Measurements from ENCODE around the gene PRRC2B. TPM values are rescaled to one million over a fixed set of nuclear protein-coding genes. Genes with fewer than 3 reads are reported as not detected.

PRRC2B gene
- total and polyA plus RNA-seq, 5 donors from 2014 or later: 8.1 to 239 (median 10.0) TPM

GRCh38 chr9:131416509-131416908, 22.6 kb downstream of the PRRC2B start:
- Histone ChIP-seq H3K27me3 (ENCODE audit: control insufficient read depth, insufficient read depth, low read length) (no peaks in the 10 kb centered on the region), H3K27ac (ENCODE audit: insufficient read depth, low read length, poor library complexity, severe bottlenecking) (no peak overlapping the region), H3K4me3 (ENCODE audit: low read depth, low read length) (no peak overlapping the region), H3K36me3 (ENCODE audit: control insufficient read depth, insufficient read depth, low read length) (peaks cover 9% of the 10 kb centered on the region), H3K9me3 (ENCODE audit: control insufficient read depth in 2 of 2, low read length in 2 of 2) (no peaks in the 10 kb centered on the region), H3K4me1 (ENCODE audit: control insufficient read depth, insufficient read depth, low read length, poor library complexity, severe bottlenecking) (peaks cover 62% of the 10 kb centered on the region)
- Mint-ChIP-seq H3K9me3 (no peaks in the 10 kb centered on the region), H3K36me3 (peaks cover 23% of the 10 kb centered on the region), H3K27me3 (no peaks in the 10 kb centered on the region), H3K4me1 (peaks cover 50 to 95% (median 77%) of the 10 kb centered on the region in 4 donors), H3K4me3 (peak overlapping the region in 1 of 4 donors; percentile 38), H3K27ac (peak overlapping the region; percentile 39 to 80 (median 51))
- no peak for DNase-seq
- ATAC-seq (ENCODE audit: low read depth in 2 of 2): no peak

GRCh38 chr9:131417264-131418142, 23.6 kb downstream of the PRRC2B start:
- H3K9me3 ChIP-seq (ENCODE audit: control insufficient read depth in 2 of 2, low read length in 2 of 2): no peaks in the 10 kb centered on the region
- H3K36me3 ChIP-seq (ENCODE audit: control insufficient read depth, insufficient read depth, low read length): peaks cover 11% of the 10 kb centered on the region
- H3K4me3 ChIP-seq (ENCODE audit: low read depth, low read length): peak overlapping the region; percentile 63
- peaks cover 68% of the 10 kb centered on the region for H3K4me1 ChIP-seq (ENCODE audit: control insufficient read depth, insufficient read depth, low read length, poor library complexity, severe bottlenecking)
- peaks cover 22% of the 10 kb centered on the region for H3K36me3 Mint-ChIP-seq
- ATAC-seq (ENCODE audit: low read depth in 2 of 2) (no peak), DNase-seq (no peak)
- no peaks in the 10 kb centered on the region for H3K27me3 Mint-ChIP-seq
- H3K27me3 ChIP-seq (ENCODE audit: control insufficient read depth, insufficient read depth, low read length): no peaks in the 10 kb centered on the region
- no peaks in the 10 kb centered on the region for H3K9me3 Mint-ChIP-seq
- H3K4me1 Mint-ChIP-seq: peaks cover 50 to 92% (median 76%) of the 10 kb centered on the region in 4 donors
- peak overlapping the region; percentile 79 to 90 (median 80) for H3K27ac Mint-ChIP-seq
- peak overlapping the region; percentile 38 for H3K27ac ChIP-seq (ENCODE audit: insufficient read depth, low read length, poor library complexity, severe bottlenecking)
- H3K4me3 Mint-ChIP-seq: peak overlapping the region in 3 of 4 donors; percentile 66 to 85 (median 73)

DNA sequence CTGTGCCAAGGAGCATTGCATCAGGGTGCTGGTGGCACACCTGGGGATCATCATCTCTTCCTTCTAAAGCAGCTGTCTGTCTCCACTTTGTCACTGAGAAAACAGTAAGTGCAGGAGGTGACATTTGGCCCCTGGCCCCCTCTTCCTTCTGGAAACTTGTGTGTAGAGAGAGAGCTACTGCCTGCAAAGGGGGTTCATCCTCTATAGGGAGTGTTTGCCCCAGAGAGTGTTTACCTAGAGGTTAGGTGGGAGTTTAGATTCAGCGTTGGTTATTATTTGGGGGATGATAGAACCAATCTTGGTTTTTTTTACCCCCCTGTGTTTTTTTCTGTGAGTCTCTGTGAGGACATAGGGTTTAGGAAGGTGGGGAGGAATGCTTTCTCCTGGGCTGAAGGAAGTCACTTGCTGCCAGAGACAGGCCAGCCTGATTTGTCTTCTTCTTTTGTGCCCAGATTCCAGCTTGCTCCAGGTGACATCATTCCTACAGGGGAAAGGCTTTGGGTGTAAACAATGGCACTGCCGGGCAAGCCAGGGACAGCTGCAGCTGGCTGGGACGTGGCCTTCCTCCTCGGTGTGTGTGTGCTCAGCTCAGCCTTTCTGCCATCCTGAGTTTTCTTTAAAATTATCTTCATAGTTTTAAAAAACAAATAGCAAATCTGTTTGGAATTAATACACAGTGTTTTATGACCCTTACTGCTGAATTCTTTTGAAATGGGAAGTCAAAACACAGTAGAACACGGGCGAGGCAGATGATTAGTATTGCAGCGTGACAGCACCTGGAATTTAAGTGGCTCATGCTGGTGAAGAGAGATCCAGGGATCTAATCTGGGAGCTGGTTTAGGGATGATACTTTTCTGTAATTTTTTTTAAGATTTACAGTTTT, 24.5 kb downstream of the PRRC2B start:
- Mint-ChIP-seq H3K27ac (peak overlapping the region; percentile 52 to 90 (median 80)), H3K9me3 (no peaks in the 10 kb centered on the region), H3K36me3 (peaks cover 22% of the 10 kb centered on the region), H3K4me3 (peak overlapping the region; percentile 56 to 85 (median 70)), H3K4me1 (peaks cover 55 to 91% (median 76%) of the 10 kb centered on the region in 4 donors), H3K27me3 (no peaks in the 10 kb centered on the region)
- Histone ChIP-seq H3K9me3 (ENCODE audit: control insufficient read depth in 2 of 2, low read length in 2 of 2) (no peaks in the 10 kb centered on the region), H3K27me3 (ENCODE audit: control insufficient read depth, insufficient read depth, low read length) (no peaks in the 10 kb centered on the region), H3K36me3 (ENCODE audit: control insufficient read depth, insufficient read depth, low read length) (peaks cover 11% of the 10 kb centered on the region), H3K27ac (ENCODE audit: insufficient read depth, low read length, poor library complexity, severe bottlenecking) (no peak overlapping the region), H3K4me3 (ENCODE audit: low read depth, low read length) (peak overlapping the region; percentile 63), H3K4me1 (ENCODE audit: control insufficient read depth, insufficient read depth, low read length, poor library complexity, severe bottlenecking) (peaks cover 75% of the 10 kb centered on the region)
- no peak for DNase-seq
- no peak for ATAC-seq (ENCODE audit: low read depth in 2 of 2)

GRCh38 chr9:131419026-131419614, 25.2 kb downstream of the PRRC2B start:
- Mint-ChIP-seq H3K27ac (peak overlapping the region; percentile 52 to 80 (median 62)), H3K27me3 (no peaks in the 10 kb centered on the region), H3K4me1 (peaks cover 55 to 89% (median 73%) of the 10 kb centered on the region in 4 donors), H3K9me3 (no peaks in the 10 kb centered on the region), H3K36me3 (peaks cover 19% of the 10 kb centered on the region), H3K4me3 (peak overlapping the region; percentile 30 to 85 (median 46))
- no peak overlapping the region for H3K4me3 ChIP-seq (ENCODE audit: low read depth, low read length)
- no peaks in the 10 kb centered on the region for H3K9me3 ChIP-seq (ENCODE audit: control insufficient read depth in 2 of 2, low read length in 2 of 2)
- peaks cover 72% of the 10 kb centered on the region for H3K4me1 ChIP-seq (ENCODE audit: control insufficient read depth, insufficient read depth, low read length, poor library complexity, severe bottlenecking)
- peak in 1 of 3 donors; percentile 38 for DNase-seq
- no peaks in the 10 kb centered on the region for H3K27me3 ChIP-seq (ENCODE audit: control insufficient read depth, insufficient read depth, low read length)
- H3K36me3 ChIP-seq (ENCODE audit: control insufficient read depth, insufficient read depth, low read length): peaks cover 11% of the 10 kb centered on the region
- H3K27ac ChIP-seq (ENCODE audit: insufficient read depth, low read length, poor library complexity, severe bottlenecking): no peak overlapping the region
- ATAC-seq (ENCODE audit: low read depth in 2 of 2): no peak

DNA sequence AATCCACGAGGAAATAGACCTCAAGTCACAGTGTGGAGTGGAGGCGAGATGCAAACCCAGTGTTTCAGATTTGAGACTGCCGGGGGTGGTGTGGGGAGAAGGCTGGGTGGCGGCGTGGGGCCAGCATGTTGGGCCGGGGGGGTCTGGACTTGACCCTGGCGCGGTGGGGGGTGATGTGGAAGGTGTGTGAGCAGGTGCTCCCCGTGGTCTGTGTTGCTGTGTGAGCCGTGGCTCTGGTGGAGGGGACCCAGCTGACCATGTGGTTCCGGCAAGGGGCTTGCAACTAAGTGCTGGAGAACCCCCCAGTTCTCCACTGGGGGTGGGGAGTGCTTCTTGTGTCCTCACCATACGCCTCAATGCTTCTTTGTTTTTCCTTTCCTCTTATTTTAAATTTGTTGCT, 25.8 kb downstream of the PRRC2B start:
- Histone ChIP-seq H3K9me3 (ENCODE audit: control insufficient read depth in 2 of 2, low read length in 2 of 2) (no peaks in the 10 kb centered on the region), H3K27ac (ENCODE audit: insufficient read depth, low read length, poor library complexity, severe bottlenecking) (no peak overlapping the region), H3K4me1 (ENCODE audit: control insufficient read depth, insufficient read depth, low read length, poor library complexity, severe bottlenecking) (peaks cover 70% of the 10 kb centered on the region), H3K4me3 (ENCODE audit: low read depth, low read length) (no peak overlapping the region), H3K27me3 (ENCODE audit: control insufficient read depth, insufficient read depth, low read length) (no peaks in the 10 kb centered on the region), H3K36me3 (ENCODE audit: control insufficient read depth, insufficient read depth, low read length) (peaks cover 11% of the 10 kb centered on the region)
- H3K4me1 Mint-ChIP-seq: peaks cover 55 to 89% (median 70%) of the 10 kb centered on the region in 4 donors
- peak overlapping the region in 2 of 4 donors; percentile 30 to 71 for H3K4me3 Mint-ChIP-seq
- H3K36me3 Mint-ChIP-seq: peaks cover 14% of the 10 kb centered on the region
- H3K9me3 Mint-ChIP-seq: no peaks in the 10 kb centered on the region
- no peaks in the 10 kb centered on the region for H3K27me3 Mint-ChIP-seq
- H3K27ac Mint-ChIP-seq: peak overlapping the region; percentile 52 to 80 (median 79)
- ATAC-seq (ENCODE audit: low read depth in 2 of 2) (no peak), DNase-seq (no peak)

- H3K27ac ChIP-seq (ENCODE audit: insufficient read depth, low read length, poor library complexity, severe bottlenecking): no peak overlapping the region
- Mint-ChIP-seq H3K4me3 (peak overlapping the region; percentile 7 to 62 (median 31)), H3K27me3 (no peaks in the 10 kb centered on the region), H3K9me3 (no peaks in the 10 kb centered on the region), H3K36me3 (peaks cover 12% of the 10 kb centered on the region), H3K4me1 (peaks cover 51 to 84% (median 63%) of the 10 kb centered on the region in 4 donors), H3K27ac (peak overlapping the region in 1 of 3 donors; percentile 69)
- no peak for ATAC-seq (ENCODE audit: low read depth in 2 of 2)
- H3K36me3 ChIP-seq (ENCODE audit: control insufficient read depth, insufficient read depth, low read length): peaks cover 9% of the 10 kb centered on the region
- no peak overlapping the region for H3K4me3 ChIP-seq (ENCODE audit: low read depth, low read length)
- H3K9me3 ChIP-seq (ENCODE audit: control insufficient read depth in 2 of 2, low read length in 2 of 2): no peaks in the 10 kb centered on the region
- no peak for DNase-seq
- no peaks in the 10 kb centered on the region for H3K27me3 ChIP-seq (ENCODE audit: control insufficient read depth, insufficient read depth, low read length)
- peaks cover 63% of the 10 kb centered on the region for H3K4me1 ChIP-seq (ENCODE audit: control insufficient read depth, insufficient read depth, low read length, poor library complexity, severe bottlenecking)
These were observed 27.2 kb downstream of the PRRC2B start for GRCh38 chr9:131420980-131421624.

- Mint-ChIP-seq H3K27ac (peak overlapping the region in 1 of 3 donors; percentile 69), H3K36me3 (peaks cover 17% of the 10 kb centered on the region), H3K9me3 (no peaks in the 10 kb centered on the region), H3K4me1 (peaks cover 46 to 84% (median 61%) of the 10 kb centered on the region in 4 donors), H3K27me3 (no peaks in the 10 kb centered on the region), H3K4me3 (no peak overlapping the region)
- no peaks in the 10 kb centered on the region for H3K9me3 ChIP-seq (ENCODE audit: control insufficient read depth in 2 of 2, low read length in 2 of 2)
- DNase-seq (no peak), ATAC-seq (ENCODE audit: low read depth in 2 of 2) (no peak)
- no peaks in the 10 kb centered on the region for H3K27me3 ChIP-seq (ENCODE audit: control insufficient read depth, insufficient read depth, low read length)
- H3K27ac ChIP-seq (ENCODE audit: insufficient read depth, low read length, poor library complexity, severe bottlenecking): no peak overlapping the region
- H3K36me3 ChIP-seq (ENCODE audit: control insufficient read depth, insufficient read depth, low read length): peaks cover 9% of the 10 kb centered on the region
- no peak overlapping the region for H3K4me3 ChIP-seq (ENCODE audit: low read depth, low read length)
- peaks cover 62% of the 10 kb centered on the region for H3K4me1 ChIP-seq (ENCODE audit: control insufficient read depth, insufficient read depth, low read length, poor library complexity, severe bottlenecking)
These were observed 27.8 kb downstream of the PRRC2B start for GRCh38 chr9:131421691-131422090.

All from CD4-positive, CD25-positive, alpha-beta regulatory T cell (primary cell).